GM19397 (cell line): Measurements from ENCODE around the gene ZNF414.
"Not testable (repeated sequence)": the region's sequence is repeated elsewhere in the genome, so short reads cannot be mapped to it uniquely, and the experiment has no call there.

Experiments
- ATAC-seq: cut with Tn5 transposase; IDR thresholded peaks from one replicate; pipeline ENCODE4 v1.9.1; 2021; ENCODE audit warnings: mild to moderate bottlenecking, moderate library complexity; ENCODE audit not compliant: unreplicated experiment

The ZNF414 gene

DNA sequence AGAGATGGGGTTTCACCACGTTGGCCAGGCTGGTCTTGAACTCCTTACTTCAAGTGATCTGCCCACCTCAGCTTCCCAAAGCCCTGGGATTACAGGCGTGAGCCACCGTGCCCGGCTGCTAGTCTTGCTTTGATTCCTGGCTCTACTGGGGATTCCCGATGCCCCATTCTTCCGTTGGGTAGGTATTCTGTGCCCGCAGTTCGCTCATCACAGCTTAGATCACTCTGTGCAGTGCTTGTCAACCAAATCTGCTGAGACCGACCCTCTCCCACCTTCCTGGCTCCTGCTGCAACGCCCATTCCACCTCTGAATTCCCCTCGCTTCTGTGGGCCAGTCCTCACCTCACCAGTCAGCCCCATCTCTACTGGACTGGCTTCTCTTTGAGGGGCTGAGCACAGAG lies 4.6 kb upstream of the ZNF414 start:
- ATAC-seq: no peak

DNA sequence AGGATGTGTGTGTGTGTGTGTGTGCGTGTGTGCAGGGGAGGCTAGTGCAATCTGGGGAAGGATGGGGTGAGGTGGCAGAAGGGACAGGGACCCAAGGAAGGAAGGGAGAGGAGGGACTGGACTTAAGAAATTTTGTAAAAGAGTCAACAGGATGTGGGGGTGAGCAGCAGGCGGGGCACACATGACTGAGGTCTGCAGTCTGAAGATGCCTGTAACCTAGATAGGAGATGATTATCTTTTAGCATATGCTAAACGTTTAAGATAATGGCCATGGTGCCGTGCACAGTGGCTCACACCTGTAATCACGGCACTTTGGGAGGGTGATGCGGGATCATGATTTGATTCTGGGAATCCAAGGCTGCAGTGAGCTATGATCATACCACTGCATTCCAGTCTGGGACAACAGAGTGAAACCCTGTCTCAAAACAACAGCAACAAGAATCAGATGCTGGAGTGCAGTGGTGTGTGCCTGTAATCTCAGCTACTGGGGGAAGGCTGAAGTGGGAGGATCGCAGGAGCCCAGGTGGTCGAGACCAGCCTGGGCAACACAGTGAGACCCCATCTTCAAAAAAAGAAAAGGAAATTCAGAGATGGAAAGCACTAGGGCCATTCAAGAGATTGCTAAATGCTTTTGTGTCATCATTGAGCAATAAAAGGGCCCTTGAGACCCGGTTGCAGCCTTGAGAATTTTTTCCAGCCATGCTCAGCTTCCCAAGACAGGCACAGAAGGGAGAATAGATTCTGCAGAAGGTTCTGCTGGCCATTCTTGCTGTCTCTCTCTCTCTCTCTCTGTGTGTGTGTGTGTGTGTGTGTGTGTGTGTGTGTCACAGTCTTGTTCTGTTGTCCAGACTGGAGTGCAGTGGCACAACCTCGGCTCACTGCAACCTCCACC lies 3.8 kb upstream of the ZNF414 start:
- no peak for ATAC-seq

DNA sequence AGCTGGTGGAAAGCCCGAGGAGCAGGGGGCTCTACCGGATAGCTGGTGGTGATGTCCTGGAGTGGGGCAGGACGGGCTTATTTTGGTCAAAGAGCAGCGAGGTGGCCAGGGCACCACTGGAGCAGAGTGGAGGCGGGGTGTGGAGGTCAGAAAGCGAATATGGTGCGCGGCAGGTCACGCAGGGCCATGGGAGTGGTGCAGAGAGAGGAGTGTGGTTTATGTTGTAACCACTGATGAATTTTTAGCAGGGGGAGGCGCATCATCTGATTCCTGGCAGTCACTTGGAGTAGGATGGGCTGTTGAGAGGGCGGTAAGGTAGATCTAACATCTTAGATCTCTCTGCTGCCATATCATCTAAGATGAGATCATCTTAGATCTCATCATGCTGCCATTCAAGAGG lies 1.4 kb upstream of the ZNF414 start:
- ATAC-seq: no peak

DNA sequence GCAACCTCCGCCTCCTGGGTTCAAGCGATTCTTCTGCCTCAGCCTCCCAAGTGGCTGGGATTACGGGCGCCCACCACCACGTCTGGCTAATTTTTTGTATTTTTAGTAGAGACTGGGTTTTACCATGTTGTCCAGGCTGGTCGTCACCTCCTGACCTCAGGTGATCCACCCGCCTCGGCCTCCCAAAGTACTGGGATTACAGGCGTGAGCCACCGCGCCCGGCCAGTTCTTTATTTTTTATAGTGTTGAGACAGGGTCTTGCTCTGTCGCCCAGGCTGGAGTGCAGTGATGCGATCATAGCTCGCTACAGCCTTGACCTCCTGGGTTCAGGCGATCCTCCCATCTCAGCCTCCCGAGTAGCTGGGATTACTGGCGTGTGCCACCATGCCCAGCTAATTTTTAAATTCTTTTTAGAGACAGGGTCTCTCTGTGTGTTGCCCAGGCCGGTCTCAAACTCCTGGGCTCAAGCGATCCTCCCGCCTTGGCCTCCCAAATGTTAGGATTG lies 590 bp upstream of the ZNF414 start:
- not testable (repeated sequence) for ATAC-seq

DNA sequence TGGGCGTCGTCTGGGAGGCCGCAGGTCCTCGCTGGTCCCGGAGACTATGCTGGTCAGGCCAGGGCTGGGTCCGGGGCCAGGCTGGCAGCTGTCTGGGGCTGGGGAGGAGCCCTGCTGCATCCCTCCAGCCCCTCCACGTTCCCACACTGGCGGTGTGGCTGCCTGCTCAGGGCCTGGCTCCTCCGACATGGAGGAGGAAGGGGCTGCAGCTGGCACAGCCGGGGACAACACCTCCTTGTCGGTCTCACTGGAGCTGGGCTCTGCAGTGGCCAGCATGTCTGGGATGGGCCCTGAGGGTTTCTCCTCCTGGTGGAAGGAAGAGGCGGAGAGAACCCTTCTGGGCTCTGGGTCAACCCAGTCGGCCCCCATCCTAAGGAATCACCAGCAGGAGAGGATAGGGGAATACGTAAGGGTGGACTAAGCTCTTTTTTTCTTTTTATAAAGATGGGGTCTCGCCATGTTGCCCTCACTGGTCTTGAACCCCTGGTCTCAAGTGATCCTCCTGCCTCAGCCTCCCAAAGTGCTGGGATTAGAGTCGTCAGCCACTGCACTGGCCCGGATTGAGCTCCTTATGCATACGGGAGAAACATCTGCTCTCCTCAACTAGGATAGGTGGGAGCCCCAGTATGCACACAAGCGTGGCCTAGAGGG lies 806 bp downstream of the ZNF414 start:
- ATAC-seq: no peak

DNA sequence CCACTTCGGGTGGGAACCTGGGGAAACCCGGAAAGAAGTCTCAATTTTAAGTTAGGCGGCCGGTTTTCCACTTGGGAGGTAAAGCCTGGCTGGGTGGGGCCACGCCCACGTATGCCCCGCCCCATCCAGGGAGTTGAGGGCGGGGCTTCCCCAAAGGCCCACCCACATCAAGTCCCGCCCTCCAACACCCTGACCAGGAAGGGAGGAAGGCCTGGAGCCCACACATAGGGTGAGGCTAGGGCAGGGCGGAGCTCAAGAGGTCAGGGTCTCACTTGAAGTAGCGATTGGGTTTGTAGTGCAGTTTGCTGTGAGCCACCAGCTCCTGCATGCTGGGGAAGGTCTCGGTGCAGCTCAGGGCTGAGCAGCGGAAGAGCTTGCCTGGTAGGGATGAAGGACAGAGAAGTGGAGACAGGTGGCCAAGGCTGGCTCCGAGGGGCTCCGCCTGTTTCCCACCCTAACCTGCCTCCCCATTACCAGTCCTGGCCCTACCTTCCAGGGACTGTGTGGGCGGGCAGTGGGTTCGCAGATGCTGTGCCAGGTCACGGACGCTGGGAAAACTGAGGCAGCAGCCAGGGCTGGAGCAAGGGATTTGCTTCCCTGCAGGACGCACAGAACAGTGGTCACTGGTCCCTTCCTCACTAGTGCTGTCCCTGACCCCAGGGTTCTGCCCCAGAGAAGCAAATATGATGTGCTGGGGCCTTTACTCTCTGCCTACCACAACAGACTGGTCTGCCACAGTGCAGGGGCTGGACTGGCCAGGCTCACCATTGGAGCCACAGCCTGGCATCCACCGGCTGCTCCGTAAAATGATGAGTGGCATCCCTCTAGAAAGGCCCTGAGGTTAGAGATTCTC lies 1.6 kb downstream of the ZNF414 start:
- no peak for ATAC-seq

DNA sequence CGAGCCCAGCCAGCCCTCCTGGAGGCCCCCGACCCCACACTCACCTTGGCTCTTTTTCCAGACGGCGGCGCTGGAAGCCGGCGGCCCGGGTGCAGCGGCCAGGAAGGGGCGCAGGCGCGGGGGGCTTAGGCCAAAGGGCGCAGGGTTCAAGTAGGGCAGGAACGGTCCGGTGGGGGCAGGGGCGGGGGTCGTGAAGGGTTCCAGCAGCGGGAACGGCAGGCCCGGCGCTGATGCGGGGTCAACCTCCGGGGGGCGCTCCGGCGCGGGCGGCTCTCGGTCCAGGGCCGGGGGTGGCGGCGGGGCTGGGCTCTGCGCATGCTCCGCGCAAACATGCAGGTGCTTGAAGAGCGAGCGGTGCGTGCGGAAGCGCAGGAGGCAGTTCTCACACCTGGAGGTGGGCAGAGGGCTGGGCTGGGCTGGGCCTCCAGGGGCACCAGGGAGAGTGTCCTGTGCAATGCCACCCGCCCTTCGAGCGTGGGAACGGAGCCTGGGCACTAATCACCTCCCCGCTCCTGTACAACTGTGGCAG lies 2.3 kb downstream of the ZNF414 start:
- no peak for ATAC-seq

DNA sequence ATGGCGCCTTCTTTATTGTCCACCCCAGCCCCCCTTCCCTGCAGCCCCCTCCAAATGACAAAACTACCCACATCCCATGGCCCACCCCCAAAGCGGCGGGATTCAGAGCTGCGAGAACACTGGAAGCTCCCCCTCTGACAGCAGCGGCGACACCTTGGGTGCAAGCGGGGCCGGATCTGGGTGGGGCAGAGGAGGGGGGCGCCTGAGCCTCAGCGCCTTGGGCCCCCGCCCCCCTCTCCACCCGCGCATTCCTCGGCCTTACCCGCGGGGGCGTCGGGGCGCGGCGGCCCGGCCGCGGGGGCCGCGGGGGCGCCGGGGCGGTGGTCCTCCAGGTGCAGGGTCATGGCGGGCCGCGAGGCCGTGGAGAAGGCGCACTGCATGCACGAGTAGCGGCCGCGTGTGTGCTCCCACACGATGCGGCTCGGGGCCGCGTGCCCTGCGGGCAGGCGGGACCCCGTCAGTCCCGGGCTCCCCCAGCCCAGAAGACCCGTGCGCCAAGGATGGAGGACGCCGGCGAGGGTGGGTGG lies 3.3 kb downstream of the ZNF414 start:
- no peak for ATAC-seq

DNA sequence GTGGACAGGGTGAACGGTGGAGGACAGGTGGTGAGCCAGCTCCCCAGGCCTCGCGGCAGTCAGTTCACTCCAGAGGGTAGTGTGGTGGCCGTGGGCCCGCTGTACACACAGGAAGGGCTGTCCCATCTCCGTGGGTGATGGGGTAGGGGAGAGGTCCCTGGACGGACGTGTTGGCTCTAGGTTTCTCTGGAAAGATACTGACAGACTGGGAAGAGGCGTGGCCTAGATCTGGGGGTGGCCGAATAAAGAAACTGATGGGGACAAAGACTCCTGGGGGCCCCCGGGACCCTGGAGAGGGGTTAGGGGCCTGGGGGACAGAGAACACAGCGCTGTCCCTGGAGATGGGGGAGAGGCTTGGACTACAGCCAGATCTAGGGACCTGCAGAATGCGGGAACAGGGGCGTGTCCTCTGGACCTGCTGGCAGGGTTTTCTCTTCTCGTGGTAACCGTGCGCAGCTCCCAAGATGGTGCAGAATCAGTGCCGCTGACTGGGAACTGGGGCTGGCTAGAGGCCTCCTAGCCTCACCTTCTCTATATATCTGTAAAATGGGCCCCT lies 7.5 kb downstream of the ZNF414 start:
- ATAC-seq: peak; percentile 19

DNA sequence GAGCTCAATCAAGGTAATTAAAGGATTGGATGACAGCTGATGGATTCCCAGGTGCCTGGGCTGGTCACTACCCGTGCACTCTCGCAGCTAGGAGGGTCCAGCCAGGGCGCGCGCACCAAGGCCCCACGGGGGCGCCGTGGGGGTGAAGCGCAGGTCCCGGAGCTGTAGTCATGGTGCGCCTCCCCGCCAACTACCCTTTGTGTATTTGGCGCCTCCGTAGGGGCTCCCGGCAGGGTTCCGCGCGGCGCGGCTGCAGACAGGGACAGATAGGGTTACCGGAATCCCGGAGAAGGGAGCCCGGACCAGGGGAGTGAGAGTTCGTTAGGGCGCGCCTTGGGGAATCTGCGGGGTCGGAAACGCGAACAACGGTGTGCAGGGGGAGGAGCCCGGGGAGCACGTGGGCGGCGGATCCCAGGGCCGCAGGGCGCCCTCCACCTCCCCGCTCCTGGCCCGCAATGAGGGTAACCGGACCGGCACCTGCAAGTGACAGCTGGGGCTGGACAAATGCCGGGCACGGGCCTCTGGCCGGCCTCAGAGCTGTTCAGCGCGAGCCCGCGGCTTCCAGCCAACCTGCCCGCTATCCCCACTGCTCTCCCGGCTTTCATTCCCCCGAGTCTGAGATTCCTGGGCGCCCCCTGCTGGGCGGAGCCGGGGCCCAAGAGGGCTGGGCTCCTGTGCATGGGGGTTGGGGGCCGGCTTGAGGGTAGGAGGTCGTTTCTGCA lies 8.1 kb downstream of the ZNF414 start:
- ATAC-seq: peak; percentile 47

DNA sequence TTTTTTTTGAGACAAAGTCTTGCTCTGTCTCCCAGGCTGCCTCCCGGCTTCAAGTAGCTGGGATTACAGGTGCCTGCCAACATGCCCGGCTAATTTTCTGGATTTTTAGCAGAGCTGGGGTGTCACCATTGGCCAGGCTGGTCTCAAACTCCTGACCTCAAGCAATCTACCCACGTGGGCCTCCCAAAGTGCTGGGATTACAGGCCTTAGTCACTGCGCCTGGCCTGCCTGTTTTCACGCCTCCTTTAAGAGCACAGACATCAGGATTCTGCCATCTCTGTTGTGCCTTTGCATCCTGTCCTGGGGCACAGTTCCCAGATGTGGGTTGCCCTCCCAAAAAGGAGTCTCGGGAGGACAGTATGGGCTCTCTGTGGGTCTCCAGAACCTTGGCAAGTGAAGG lies 9.0 kb downstream of the ZNF414 start:
- no peak for ATAC-seq

DNA sequence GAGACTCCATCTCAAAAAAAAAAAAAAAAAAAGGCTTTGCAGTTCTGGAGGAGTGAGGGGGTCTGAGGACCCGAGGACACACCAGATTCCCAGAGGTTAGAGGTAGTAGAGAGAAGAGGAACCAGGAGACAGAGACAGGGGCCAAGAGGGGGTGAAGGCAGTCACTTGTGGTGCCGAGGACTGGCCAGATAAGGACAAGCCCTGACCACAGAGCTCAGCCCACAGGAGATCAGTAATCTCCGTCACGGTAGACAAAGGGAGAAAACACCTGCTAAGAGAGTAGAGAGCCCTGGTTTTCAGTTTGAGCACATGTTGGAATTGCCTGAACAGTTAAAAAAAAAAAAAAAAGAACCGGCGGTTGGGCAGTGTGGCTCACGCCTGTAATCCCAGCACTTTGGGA lies 9.8 kb downstream of the ZNF414 start:
- no peak for ATAC-seq

DNA sequence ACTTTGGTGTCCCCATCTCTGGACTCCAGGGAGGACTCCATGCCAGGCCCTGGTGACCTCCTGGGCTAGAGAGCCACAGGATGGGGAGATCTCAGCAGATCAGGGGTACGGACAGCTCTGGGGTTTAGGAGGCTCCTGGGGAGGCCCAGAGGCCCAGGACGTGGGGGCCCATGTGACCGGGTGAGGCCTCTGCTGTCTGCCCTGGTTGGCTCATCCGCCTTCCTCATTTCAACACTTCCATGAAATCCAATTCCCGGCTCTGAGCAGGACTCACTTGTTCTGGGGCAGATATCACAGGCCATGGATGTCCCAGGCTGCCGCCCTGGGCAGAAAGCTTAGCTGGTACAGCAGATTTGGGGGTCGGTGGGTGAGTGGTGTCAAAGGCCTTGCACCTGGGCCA lies 10.5 kb downstream of the ZNF414 start:
- ATAC-seq: no peak

DNA sequence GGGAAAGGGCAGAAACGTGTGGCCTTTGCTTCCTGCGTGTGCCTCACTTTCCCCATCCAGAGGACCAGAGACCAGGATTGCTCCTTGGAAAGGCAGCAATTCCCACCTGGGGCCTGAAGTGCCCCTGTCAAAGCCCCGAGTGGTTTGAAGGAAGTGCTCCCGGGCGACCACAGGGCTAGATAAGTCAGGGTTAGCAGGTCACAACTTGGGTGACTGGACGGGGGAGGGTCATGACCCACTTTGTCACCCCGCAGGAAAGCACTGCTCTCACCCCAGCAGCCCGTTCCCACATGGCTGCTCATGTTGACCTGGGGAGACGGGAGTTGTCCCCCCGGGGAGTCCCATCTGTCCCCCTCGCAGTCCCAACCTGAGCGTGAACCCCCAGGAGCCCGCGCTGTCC lies 12.0 kb downstream of the ZNF414 start:
- ATAC-seq: no peak

DNA sequence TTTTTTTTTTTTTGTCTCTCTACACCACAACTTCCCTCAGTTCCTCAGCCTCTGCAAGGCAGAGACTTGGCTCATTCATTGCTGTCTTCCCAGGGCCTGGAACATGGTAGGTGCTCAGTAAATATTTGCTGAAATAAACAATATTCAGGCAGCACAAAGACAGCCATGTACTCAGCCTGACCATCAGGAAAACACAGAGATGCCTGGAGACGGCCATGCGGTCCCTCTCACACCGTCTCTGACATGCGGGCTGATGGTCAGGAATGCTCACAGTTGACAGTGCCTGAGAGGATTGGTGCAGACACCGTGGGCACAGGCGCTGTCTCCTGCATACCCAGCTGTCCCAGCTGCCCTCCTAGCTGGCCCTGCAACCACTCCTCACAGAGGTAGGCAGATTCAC lies 12.5 kb downstream of the ZNF414 start:
- ATAC-seq: no peak

DNA sequence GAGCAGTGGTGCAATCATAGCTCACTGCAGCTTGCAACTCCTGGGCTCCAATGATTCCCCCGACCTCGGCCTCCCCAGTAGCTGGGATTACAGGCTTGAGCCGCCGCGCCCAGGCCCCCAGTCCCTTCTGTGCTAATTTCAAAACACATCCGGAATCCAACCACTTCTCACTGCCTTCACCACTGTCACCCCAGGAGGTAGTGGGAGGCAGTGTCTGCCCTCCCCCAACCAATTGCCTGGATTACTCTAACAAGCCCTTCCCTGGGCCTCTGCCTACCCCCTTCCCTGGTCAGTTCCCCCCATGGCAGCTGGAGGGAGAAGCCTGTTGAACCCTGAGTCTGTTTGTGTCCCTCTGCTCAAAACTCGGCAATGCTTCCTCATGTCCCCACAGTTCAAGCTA lies 13.8 kb downstream of the ZNF414 start:
- no peak for ATAC-seq

DNA sequence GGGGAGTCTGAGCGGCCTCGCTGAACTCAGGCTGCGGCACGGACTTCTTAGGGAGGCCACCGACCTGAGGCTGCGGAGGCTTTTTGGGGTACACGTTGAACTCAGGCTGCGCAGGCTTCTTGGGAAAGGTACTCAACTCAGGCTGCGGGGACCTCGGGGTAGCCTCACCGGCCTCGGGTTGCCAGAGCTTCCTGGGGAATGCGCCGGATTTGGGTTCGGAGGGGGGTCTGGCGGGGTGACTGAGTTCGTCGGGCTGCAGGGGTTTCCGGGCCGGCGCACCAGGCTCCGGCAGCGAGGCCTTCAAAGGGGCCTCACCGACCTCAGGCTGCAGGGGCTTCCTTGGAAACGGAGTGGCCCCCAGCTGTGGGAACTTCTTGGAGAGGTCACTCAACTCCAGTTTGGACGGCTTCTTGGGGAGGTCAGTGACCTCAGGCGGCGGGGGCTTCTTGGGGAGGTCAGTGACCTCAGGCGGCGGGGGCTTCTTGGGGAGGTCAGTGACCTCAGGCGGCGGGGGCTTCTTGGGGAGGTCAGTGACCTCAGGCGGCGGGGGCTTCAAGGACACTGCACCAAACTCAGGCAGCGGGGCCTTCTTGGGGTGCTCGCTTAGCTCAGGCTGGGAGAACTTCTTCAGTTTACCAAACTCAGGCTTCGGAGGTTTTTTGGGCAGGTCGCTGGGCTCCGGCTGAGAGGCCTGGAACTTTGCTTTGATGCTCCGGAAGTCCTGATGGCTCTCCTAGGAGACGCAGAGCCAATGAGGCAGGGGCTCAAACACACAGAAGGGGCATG lies 14.7 kb downstream of the ZNF414 start:
- ATAC-seq: no peak

DNA sequence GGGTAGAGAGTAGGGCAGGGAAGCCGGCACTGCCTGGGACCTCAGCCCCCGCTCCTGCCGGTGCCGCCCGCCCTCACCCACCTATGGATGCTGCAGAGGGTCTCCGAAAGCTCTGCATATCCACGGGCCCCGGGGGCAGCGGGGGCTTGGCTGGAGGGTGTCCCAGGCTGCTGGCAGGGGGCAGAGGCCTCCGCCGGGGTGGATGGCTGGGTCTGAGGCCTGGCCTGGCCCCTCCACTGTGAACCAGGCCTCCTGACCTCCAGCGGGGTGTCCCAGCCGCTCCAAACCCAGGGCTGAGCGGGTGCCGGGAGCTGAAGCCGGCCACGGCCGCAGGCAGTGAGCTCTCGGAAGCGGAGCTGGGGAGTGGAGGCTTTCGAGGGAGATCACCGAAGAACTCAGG lies 15.7 kb downstream of the ZNF414 start:
- no peak for ATAC-seq

DNA sequence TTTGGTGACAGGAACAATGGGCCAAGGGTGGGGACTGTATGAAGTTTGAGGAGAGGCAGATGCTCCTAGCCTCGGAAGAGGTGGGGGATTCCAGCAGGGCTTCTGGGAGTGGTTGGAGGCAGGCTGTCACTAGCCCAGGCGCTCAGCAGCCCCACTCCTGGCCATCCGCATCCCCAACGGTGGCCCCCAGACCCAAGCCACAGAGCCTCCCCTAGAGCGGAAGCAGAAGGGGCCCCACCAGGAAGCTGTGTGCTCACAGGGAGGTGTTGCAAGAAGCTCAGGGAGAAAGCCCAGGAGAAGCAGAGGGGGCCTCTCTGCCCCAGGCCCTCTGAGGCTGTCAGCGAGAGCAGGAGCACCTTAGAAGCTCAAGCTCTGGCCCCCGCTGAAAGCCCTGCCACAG lies 19.8 kb downstream of the ZNF414 start:
- ATAC-seq: no peak
